WTC11 (cell line): ENCODE data around the gene DDX39A.

ENCODE experiments used
- ATF6 ChIP-seq: sonication (generic); formaldehyde crosslinking; IDR thresholded peaks from 2 replicates; pipeline ENCODE4 v1.8.1; 2023; ENCODE audit warnings: mild to moderate bottlenecking, missing genetic modification reagents
- CTCF ChIP-seq: fragments of 200-600 bp; IDR thresholded peaks from 2 replicates; pipeline ENCODE4 v1.8.0; 2022; ENCODE audit warnings: antibody characterized with exemption
- E2F4 ChIP-seq: sonication (generic); formaldehyde crosslinking; IDR thresholded peaks from 2 replicates; pipeline ENCODE4 v1.8.1; 2022; ENCODE audit warnings: low read depth, mild to moderate bottlenecking, moderate library complexity, missing genetic modification reagents, borderline replicate concordance
- ESRRA ChIP-seq: sonication (generic); formaldehyde crosslinking; IDR thresholded peaks from 2 replicates; pipeline ENCODE4 v1.8.1; 2022; ENCODE audit warnings: mild to moderate bottlenecking, missing genetic modification reagents, borderline replicate concordance
- KAT7 ChIP-seq: sonication (generic); formaldehyde crosslinking; IDR thresholded peaks from 2 replicates; pipeline ENCODE4 v1.8.1; 2023; ENCODE audit warnings: missing genetic modification reagents, mild to moderate bottlenecking, borderline replicate concordance
- MAX ChIP-seq: sonication (generic); formaldehyde crosslinking; IDR thresholded peaks from 2 replicates; pipeline ENCODE4 v1.8.0; 2022; ENCODE audit warnings: mild to moderate bottlenecking, missing genetic modification reagents
- PRDM15 ChIP-seq: sonication (generic); formaldehyde crosslinking; IDR thresholded peaks from 2 replicates; pipeline ENCODE4 v1.8.0; 2022; ENCODE audit warnings: missing genetic modification reagents
- SP1 ChIP-seq: sonication (generic); formaldehyde crosslinking; conservative IDR thresholded peaks from 2 replicates; pipeline ENCODE4 v1.8.1; 2022; ENCODE audit warnings: missing genetic modification reagents
- USF1 ChIP-seq: sonication (generic); formaldehyde crosslinking; IDR thresholded peaks from 2 replicates; pipeline ENCODE4 v1.8.0; 2022; ENCODE audit warnings: mild to moderate bottlenecking, missing genetic modification reagents
- USF2 ChIP-seq: sonication (generic); formaldehyde crosslinking; IDR thresholded peaks from 2 replicates; pipeline ENCODE4 v1.8.1; 2023; ENCODE audit warnings: mild to moderate bottlenecking, missing genetic modification reagents, moderate library complexity
- ZNF138 ChIP-seq: sonication (generic); formaldehyde crosslinking; conservative IDR thresholded peaks from 2 replicates; pipeline ENCODE4 v1.8.1; 2022; ENCODE audit warnings: mild to moderate bottlenecking, moderate library complexity, missing genetic modification reagents
- ZNF232 ChIP-seq: sonication (generic); formaldehyde crosslinking; IDR thresholded peaks from 2 replicates; pipeline ENCODE4 v1.8.0; 2022; ENCODE audit warnings: mild to moderate bottlenecking, missing genetic modification reagents
- ZNF396 ChIP-seq: fragments of 250-450 bp; sonication (Bioruptor Pico); IDR thresholded peaks from 2 replicates; pipeline ENCODE4 v1.8.0; 2021; ENCODE audit warnings: mild to moderate bottlenecking, moderate library complexity, borderline replicate concordance
- ZNF423 ChIP-seq: fragments of 250-450 bp; sonication (Bioruptor Pico); IDR thresholded peaks from 2 replicates; pipeline ENCODE4 v2.1.2; 2022; ENCODE audit warnings: mild to moderate bottlenecking, moderate library complexity

- no peak for TF ChIP-seq CTCF
- no peak for TF ChIP-seq MAX
- no peak for TF ChIP-seq ZNF423 (CRISPR knock-in tag)
- TF ChIP-seq KAT7 (CRISPR knock-in tag) = no peak
- TF ChIP-seq ATF6 (CRISPR knock-in tag) = no peak
- TF ChIP-seq USF2 (CRISPR knock-in tag) = no peak
- no peak for TF ChIP-seq ZNF138
- no peak for TF ChIP-seq ZNF396 (CRISPR knock-in tag)
- no peak for TF ChIP-seq ZNF232 (CRISPR knock-in tag)
- no peak for TF ChIP-seq PRDM15 (CRISPR knock-in tag)
- TF ChIP-seq E2F4 = no peak
- TF ChIP-seq USF1 (CRISPR knock-in tag) = no peak
- no peak for TF ChIP-seq SP1
- TF ChIP-seq ESRRA (CRISPR knock-in tag) = no peak
Observed at GRCh38 chr19:14411938-14412245, 7.2 kb downstream of the DDX39A start.
